ENCODE results near the gene P2RX4.
A peak's percentile ranks its signal among the peaks of the same experiment; 100 is the strongest.

Gene P2RX4

DNA sequence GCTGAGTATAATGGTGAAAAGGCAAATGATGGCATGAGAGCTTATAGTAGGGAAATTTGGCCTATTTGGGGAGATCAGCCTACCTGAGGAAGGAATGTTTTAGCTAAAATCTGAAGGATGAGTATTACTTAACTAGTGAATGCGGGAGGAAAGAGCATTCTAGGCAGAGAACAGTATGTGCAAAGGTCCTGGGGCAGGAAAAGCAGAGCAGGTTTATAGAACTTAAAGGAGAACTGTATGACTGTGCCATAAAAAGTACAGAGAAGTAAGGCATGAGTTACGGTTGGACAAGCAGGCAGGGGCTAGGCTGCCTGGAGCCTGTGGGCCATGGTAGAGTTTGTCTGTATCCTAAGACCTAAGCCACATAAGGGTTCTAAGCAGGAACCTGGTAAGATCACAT lies 21.7 kb upstream of the P2RX4 start:
- no peak for DNase-seq (ENCODE audit: low read depth)
- TF ChIP-seq, protein P1, sequence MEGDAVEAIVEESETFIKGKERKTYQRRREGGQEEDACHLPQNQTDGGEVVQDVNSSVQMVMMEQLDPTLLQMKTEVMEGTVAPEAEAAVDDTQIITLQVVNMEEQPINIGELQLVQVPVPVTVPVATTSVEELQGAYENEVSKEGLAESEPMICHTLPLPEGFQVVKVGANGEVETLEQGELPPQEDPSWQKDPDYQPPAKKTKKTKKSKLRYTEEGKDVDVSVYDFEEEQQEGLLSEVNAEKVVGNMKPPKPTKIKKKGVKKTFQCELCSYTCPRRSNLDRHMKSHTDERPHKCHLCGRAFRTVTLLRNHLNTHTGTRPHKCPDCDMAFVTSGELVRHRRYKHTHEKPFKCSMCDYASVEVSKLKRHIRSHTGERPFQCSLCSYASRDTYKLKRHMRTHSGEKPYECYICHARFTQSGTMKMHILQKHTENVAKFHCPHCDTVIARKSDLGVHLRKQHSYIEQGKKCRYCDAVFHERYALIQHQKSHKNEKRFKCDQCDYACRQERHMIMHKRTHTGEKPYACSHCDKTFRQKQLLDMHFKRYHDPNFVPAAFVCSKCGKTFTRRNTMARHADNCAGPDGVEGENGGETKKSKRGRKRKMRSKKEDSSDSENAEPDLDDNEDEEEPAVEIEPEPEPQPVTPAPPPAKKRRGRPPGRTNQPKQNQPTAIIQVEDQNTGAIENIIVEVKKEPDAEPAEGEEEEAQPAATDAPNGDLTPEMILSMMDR (IDR thresholded peaks at IDR 0.05; ENCODE audit: control insufficient read depth, insufficient read depth, low read depth, low read length, missing control alignments): no peak
- no peak overlapping the region for H3K4me3 ChIP-seq (ENCODE audit: control insufficient read depth, low read depth, low read length)

DNA sequence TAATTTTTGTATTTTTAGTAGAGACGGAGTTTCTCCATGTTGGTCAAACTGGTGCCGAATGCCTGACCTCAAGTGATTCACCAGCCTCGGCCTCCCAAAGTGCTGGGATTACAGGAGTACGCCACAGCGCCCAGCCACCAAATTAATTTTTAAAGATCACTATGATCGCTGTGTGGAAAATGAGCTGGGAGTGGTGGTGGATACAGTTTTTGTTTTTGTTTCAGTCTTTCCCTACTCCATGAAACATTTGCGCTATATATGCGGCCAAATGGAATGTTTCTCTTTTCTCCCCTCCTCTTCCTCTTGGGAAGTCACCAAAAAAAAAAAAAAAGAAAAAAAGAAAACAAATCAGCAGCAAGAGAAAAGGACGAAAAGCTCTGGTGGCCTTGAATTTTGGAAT lies 20.8 kb upstream of the P2RX4 start:
- DNase-seq (ENCODE audit: low read depth): no peak
- H3K4me3 ChIP-seq (ENCODE audit: control insufficient read depth, low read depth, low read length): no peak overlapping the region
- TF ChIP-seq, protein P1 (IDR thresholded peaks at IDR 0.05; ENCODE audit: control insufficient read depth, insufficient read depth, low read depth, low read length, missing control alignments): no peak

DNA sequence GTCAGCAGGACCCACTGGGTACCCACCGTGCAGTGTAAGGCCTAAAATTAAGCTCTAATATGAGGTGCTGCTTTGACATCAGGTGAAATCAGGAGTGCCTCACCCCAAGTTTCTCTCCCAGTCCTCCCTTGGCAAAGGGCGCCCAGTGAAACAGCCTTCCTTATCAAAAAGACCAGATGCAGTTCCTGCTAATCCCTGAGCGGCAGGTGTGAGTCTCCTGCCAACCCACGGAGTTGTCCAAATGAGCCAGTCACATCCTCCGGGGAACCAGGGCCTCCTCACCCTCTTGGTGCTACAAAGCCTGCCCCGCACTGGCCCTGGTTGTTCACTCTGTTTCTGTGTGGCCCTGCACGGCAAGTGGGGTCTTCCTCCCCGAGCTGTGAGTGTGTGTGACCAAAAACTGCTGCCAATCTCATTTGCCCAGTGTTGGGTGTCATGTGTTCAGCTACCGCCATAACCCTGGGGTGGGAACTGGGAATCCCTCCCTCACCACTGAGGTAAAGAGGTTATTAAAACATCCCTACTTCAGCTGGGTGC lies 20.2 kb upstream of the P2RX4 start:
- TF ChIP-seq, protein P1 (IDR thresholded peaks at IDR 0.05; ENCODE audit: control insufficient read depth, insufficient read depth, low read depth, low read length, missing control alignments): no peak
- H3K4me3 ChIP-seq (ENCODE audit: control insufficient read depth, low read depth, low read length): no peak overlapping the region
- DNase-seq (ENCODE audit: low read depth): no peak

DNA sequence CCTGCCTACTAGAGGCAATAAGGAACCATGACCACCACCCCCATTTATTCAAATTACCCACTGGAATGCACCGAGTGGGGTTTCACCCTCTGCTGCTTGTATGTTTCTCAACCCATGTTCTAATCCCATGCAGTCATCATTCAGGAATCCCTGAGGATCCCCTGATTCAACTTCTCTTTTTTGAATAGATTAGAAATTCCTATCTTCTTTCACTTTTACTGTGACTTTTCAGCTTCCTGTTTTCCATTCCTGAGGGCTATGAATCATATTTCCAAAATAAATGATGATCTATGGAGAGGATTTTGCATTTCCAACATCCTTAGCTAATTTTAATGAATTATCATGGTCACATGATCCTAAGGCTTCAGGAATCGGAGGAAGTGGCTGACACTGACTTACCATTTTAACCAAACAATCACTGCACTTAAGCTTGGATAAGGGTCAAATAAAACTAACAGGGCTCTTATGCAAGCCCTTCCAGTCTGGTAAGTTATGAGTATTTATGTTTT lies 19.4 kb upstream of the P2RX4 start:
- peak; percentile 80 for DNase-seq (ENCODE audit: low read depth)
- TF ChIP-seq, protein P1 (IDR thresholded peaks at IDR 0.05; ENCODE audit: control insufficient read depth, insufficient read depth, low read depth, low read length, missing control alignments): no peak
- no peak overlapping the region for H3K4me3 ChIP-seq (ENCODE audit: control insufficient read depth, low read depth, low read length)

DNA sequence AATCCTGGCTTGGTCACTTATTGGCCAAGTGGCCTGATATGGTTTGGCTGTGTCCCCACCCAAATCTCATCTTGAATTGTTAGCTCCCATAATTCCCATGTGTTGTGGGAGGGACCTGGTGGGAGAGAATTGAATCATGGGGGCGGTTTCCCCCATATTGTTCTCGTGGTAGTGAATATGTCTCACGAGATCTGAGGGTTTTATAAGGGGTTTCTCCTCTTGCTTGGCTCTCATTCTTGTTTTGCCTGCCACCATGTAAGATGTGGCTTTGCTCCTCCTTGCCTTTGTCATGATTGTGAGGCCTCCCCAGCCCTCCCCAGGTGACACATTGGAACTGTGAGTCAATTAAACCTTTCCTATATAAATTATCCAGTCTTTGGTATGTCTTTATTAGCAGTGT lies 18.8 kb upstream of the P2RX4 start:
- no peak overlapping the region for H3K4me3 ChIP-seq (ENCODE audit: control insufficient read depth, low read depth, low read length)
- TF ChIP-seq, protein P1 (IDR thresholded peaks at IDR 0.05; ENCODE audit: control insufficient read depth, insufficient read depth, low read depth, low read length, missing control alignments): no peak
- DNase-seq (ENCODE audit: low read depth): no peak

DNA sequence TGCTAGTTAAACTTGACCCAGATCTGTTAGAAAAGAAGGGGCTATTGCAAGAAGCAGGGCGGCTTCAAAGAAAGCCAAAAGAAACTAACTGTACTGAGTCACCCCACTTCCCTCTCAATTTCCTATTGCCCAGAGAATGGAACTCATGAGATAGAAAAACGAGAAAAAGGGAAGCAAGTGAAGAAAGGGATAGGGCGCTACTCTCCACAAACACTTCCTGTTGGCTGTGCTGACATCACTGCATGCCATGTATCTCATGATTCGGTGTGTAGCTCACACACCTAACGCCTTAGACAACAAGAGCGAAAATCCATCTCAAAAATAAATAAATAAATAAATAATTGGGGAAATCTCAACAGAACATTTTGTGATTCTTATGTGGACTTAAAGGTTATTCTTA lies 13.0 kb upstream of the P2RX4 start:
- TF ChIP-seq, protein P1 (IDR thresholded peaks at IDR 0.05; ENCODE audit: control insufficient read depth, insufficient read depth, low read depth, low read length, missing control alignments): no peak
- H3K4me3 ChIP-seq (ENCODE audit: control insufficient read depth, low read depth, low read length): no peak overlapping the region
- no peak for DNase-seq (ENCODE audit: low read depth)
